SU-DHL-6 (cell line): ENCODE results near the gene SPATA22.
"Not testable (repeated sequence)": the region's sequence is repeated elsewhere in the genome, so short reads cannot be mapped to it uniquely, and the experiment has no call there.

Experiments
- H2AFZ ChIP-seq: fragments of 200-600 bp; sonication (generic); 2 replicates; pipeline ENCODE4 v1.6.1; 2014; ENCODE audit warnings: low read depth, mild to moderate bottlenecking, moderate library complexity, mixed read lengths, antibody characterized with exemption, low read length; ENCODE audit not compliant: severe bottlenecking
- H3F3A ChIP-seq: fragments of 200-600 bp; shearing (Covaris generic); 2 replicates; pipeline ENCODE4 v1.6.0; 2016; ENCODE audit warnings: antibody characterized with exemption, mild to moderate bottlenecking; ENCODE audit not compliant: insufficient read depth
- H3K27ac ChIP-seq: fragments of 200-600 bp; sonication (generic); 2 replicates; pipeline ENCODE4 v1.5.1; 2016; ENCODE audit warnings: low read depth, mild to moderate bottlenecking, low read length, moderate library complexity, mixed read lengths
- H3K27me3 ChIP-seq: fragments of 200-600 bp; sonication (generic), shearing (Covaris generic); 2 replicates; pipeline ENCODE4 v1.6.0; 2014; ENCODE audit warnings: mild to moderate bottlenecking, low read length
- H3K36me3 ChIP-seq: fragments of 200-600 bp; sonication (generic); 2 replicates; pipeline ENCODE4 v1.6.1; 2014; ENCODE audit warnings: mild to moderate bottlenecking, low read length, mixed read lengths
- H3K4me2 ChIP-seq: fragments of 300-600, 200-600 bp; shearing (Covaris generic), sonication (generic); 2 replicates; pipeline ENCODE4 v1.6.0; 2014; ENCODE audit warnings: low read length, low read depth, mild to moderate bottlenecking; ENCODE audit not compliant: poor library complexity, severe bottlenecking
- H3K4me3 ChIP-seq: fragments of 200-600 bp; sonication (generic); 2 replicates; pipeline ENCODE4 v1.5.1; 2014; ENCODE audit warnings: antibody characterized with exemption, low read length, mild to moderate bottlenecking, mixed read lengths; ENCODE audit not compliant: insufficient read depth, poor library complexity, severe bottlenecking
- H3K79me2 ChIP-seq: fragments of 200-600 bp; sonication (generic); 2 replicates; pipeline ENCODE4 v1.6.1; 2014; ENCODE audit warnings: mild to moderate bottlenecking, low read length, moderate library complexity; ENCODE audit not compliant: insufficient read depth
- H3K9ac ChIP-seq: fragments of 200-600 bp; sonication (generic); 2 replicates; pipeline ENCODE4 v1.7.0; 2014; ENCODE audit warnings: mild to moderate bottlenecking, low read length
- H3K9me2 ChIP-seq: fragments of 200-600 bp; sonication (generic); replicated peaks from 2 replicates; pipeline ENCODE4 v1.6.1; 2014; ENCODE audit warnings: low read length; ENCODE audit not compliant: insufficient read depth
- H3K9me3 ChIP-seq: fragments of 200-600 bp; sonication (generic); 2 replicates; pipeline ENCODE4 v1.6.1; 2014; ENCODE audit warnings: low read length, mixed read lengths; ENCODE audit not compliant: insufficient read depth
- H4K20me1 ChIP-seq: fragments of 200-600 bp; sonication (generic); 2 replicates; pipeline ENCODE4 v1.6.1; 2014; ENCODE audit warnings: low read depth, mild to moderate bottlenecking, antibody characterized with exemption, low read length, moderate library complexity, mixed read lengths
- EZH2phosphoT487 ChIP-seq: fragments of 200-600 bp; sonication (generic), shearing (Covaris generic); conservative IDR thresholded peaks from 2 replicates; pipeline ENCODE4 v1.6.1; 2018; ENCODE audit warnings: mild to moderate bottlenecking, antibody characterized with exemption, low read length, moderate library complexity, mixed read lengths
- TF ChIP-seq, protein P1 (sequence below): fragments of 200-600 bp; sonication (generic); IDR thresholded peaks from one replicate; pipeline ENCODE4 v1.5.1; 2017; ENCODE audit warnings: antibody characterized with exemption, mild to moderate bottlenecking, low read length, moderate library complexity; ENCODE audit not compliant: insufficient read depth, poor library complexity, severe bottlenecking

The SPATA22 gene, protein sequence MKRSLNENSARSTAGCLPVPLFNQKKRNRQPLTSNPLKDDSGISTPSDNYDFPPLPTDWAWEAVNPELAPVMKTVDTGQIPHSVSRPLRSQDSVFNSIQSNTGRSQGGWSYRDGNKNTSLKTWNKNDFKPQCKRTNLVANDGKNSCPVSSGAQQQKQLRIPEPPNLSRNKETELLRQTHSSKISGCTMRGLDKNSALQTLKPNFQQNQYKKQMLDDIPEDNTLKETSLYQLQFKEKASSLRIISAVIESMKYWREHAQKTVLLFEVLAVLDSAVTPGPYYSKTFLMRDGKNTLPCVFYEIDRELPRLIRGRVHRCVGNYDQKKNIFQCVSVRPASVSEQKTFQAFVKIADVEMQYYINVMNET

DNA sequence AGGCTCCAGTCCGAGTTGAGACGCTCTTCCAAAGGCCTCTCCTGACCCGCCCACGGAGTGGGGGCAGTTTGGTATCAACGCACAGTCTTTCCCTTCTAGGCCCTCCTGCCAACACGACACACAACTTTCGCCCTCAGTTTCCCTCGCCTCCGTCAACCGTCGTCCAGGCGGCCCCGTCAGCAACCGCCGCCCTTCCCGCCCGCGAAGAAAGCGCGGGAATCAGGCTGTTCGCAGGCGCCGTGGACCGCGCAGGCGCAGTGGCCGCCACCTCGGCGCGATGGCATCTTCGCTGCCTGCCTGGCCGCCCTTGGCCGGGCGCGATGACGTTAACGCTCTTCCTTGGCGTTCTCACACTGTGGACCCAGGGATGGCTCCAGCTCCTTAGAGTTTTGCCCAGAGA, at the start of gene SPATA22:
Gene SPATA22, minus strand, starts transcription at position 221 of the 400 bp plus-strand sequence. CDS start 2,494 bp downstream, outside the sequence.
- Histone ChIP-seq H3K9me3 (no peaks in the 10 kb centered on the region), H2AFZ (no peak within 1 kb of the TSS), H3K4me3 (no peak within 1 kb of the TSS), H3K9ac (no peak within 1 kb of the TSS), H3K9me2 (no peaks in the 10 kb centered on the region), H3K27ac (no peak within 1 kb of the TSS), H3K4me2 (no peak within 1 kb of the TSS), H3K36me3 (no peaks in the 10 kb centered on the region), H4K20me1 (no peaks in the 10 kb centered on the region), H3K27me3 (no peaks in the 10 kb centered on the region), H3K79me2 (no peaks in the 10 kb centered on the region), H3F3A (no peaks in the 10 kb centered on the region)
- TF ChIP-seq, protein P1, sequence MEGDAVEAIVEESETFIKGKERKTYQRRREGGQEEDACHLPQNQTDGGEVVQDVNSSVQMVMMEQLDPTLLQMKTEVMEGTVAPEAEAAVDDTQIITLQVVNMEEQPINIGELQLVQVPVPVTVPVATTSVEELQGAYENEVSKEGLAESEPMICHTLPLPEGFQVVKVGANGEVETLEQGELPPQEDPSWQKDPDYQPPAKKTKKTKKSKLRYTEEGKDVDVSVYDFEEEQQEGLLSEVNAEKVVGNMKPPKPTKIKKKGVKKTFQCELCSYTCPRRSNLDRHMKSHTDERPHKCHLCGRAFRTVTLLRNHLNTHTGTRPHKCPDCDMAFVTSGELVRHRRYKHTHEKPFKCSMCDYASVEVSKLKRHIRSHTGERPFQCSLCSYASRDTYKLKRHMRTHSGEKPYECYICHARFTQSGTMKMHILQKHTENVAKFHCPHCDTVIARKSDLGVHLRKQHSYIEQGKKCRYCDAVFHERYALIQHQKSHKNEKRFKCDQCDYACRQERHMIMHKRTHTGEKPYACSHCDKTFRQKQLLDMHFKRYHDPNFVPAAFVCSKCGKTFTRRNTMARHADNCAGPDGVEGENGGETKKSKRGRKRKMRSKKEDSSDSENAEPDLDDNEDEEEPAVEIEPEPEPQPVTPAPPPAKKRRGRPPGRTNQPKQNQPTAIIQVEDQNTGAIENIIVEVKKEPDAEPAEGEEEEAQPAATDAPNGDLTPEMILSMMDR: no peak
- no peak for TF ChIP-seq EZH2phosphoT487

DNA sequence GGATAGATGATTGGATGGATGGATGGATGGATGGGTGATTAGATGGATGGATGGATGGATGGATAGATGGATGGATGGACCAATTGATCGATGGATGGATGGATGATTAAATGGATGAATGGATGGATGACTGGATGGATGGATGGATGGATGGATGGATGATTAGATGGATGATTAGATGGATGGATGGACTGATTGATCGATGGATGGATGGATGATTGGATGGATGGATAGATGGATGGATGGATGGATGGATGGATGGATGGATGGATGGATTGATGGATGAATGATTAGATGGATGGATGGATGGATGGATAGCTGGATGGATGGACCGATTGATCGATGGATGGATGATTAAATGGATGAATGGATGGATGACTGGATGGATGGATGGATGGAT, 47.9 kb upstream of the SPATA22 start:
- H2AFZ ChIP-seq, H4K20me1 ChIP-seq, H3K27ac ChIP-seq, H3F3A ChIP-seq, H3K27me3 ChIP-seq, H3K36me3 ChIP-seq, H3K4me2 ChIP-seq, H3K9ac ChIP-seq, H3K9me2 ChIP-seq, H3K79me2 ChIP-seq, H3K9me3 ChIP-seq, H3K4me3 ChIP-seq: not testable (repeated sequence)

DNA sequence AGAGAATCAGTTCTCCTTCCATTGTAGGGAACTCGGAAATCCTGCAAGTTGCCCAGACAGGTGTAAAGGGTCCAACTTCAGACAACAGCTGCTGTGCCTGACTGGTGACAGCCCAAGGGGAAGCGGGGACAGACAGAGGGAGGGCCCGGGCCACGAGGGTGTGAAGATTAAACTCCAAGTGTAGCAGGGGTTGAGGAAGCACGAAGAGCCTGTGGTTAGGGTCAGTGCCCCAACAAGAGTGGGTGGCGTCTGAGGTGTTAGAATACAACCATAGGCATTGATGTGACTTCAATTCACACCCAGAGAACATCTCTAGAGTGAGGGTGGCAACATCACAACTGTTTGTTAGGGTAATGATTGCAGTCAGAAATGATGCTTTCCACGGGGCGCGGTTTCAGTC, 43.3 kb upstream of the SPATA22 start:
- Histone ChIP-seq H3F3A (no peaks in the 10 kb centered on the region), H3K4me2 (no peak overlapping the region), H4K20me1 (no peaks in the 10 kb centered on the region), H3K27me3 (no peaks in the 10 kb centered on the region), H3K79me2 (no peaks in the 10 kb centered on the region), H3K27ac (no peak overlapping the region), H3K9me2 (no peaks in the 10 kb centered on the region), H3K9me3 (no peaks in the 10 kb centered on the region), H3K36me3 (no peaks in the 10 kb centered on the region), H2AFZ (no peak overlapping the region), H3K4me3 (no peak overlapping the region), H3K9ac (no peak overlapping the region)
- no peak for TF ChIP-seq EZH2phosphoT487
- TF ChIP-seq, protein P1: no peak

DNA sequence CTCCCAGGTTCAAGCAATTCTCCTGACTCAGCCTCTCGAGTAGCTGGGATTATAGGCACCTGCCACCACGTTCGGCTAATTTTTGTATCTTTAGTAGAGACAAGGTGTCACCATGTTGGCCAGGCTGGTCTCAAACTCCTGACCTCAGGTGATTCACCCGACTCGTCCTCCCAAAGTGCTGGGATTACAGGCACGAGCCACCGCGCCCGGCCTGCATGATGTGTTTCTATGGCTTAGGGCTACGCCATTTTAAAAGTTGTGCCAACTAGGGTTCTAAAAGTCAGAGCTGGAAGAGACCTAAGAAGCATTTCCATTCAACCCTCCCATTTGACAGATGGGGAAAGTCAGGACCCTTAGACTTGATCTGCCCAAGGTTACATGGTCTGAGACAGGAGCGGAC, 42.5 kb upstream of the SPATA22 start:
- not testable (repeated sequence) for H3K27me3 ChIP-seq, H3K9me2 ChIP-seq, H2AFZ ChIP-seq, H3K9me3 ChIP-seq, H3F3A ChIP-seq, H3K4me2 ChIP-seq, H3K27ac ChIP-seq, H4K20me1 ChIP-seq, H3K4me3 ChIP-seq, H3K36me3 ChIP-seq, H3K79me2 ChIP-seq, H3K9ac ChIP-seq
